NB4 (cell line): ENCODE measurements around the gene ANAPC5.

Experiments used
- CTCF ChIP-seq: IDR thresholded peaks from one replicate; pipeline ENCODE4 v1.5.1; 2012; ENCODE audit warnings: low read depth, low read length
- MYC ChIP-seq: IDR thresholded peaks from 2 replicates; pipeline ENCODE4 v1.6.1; 2011; ENCODE audit warnings: low read depth, low read length
- POLR2A ChIP-seq: IDR thresholded peaks from 2 replicates; pipeline ENCODE4 v1.6.1; 2011; ENCODE audit warnings: mild to moderate bottlenecking; ENCODE audit not compliant: insufficient read length; ENCODE audit errors: extremely low read depth

- TF ChIP-seq CTCF (no peak), POLR2A (no peak), MYC (no peak)
These were observed 40.1 kb upstream of the ANAPC5 start for GRCh38 chr12:121392325-121392716.
